Transverse colon (tissue), 4 donors: ENCODE measurements around the gene TRIM13. TPM values are rescaled to one million over a fixed set of nuclear protein-coding genes. Genes with fewer than 3 reads are reported as not detected.
"Not testable (repeated sequence)": the region's sequence is repeated elsewhere in the genome, so short reads cannot be mapped to it uniquely, and the experiment has no call there.

Experiments
- DNase-seq: peaks from one replicate; pipeline ENCODE4 v3.0.0-alpha.2; 2019
- H3K27ac ChIP-seq, 4 donors: fragments of 200-600 bp; sonication (generic); 2 replicates each; pipeline ENCODE4 v1.5.1; 2016 to 2018; ENCODE audit warnings: inconsistent platforms in 4 of 4
- H3K27me3 ChIP-seq: fragments of 200-600 bp; sonication (generic); 2 replicates; pipeline ENCODE4 v1.5.1; 2017; ENCODE audit warnings: inconsistent platforms
- H3K36me3 ChIP-seq, 4 donors: fragments of 200-600 bp; sonication (generic); 2 replicates each; pipeline ENCODE4 v1.5.1; 2017 to 2019; ENCODE audit warnings: inconsistent platforms in 4 of 4
- H3K4me1 ChIP-seq, 4 donors: fragments of 200-600 bp; sonication (generic); 2 replicates each; pipeline ENCODE4 v1.5.1; 2017 to 2020; ENCODE audit warnings: inconsistent platforms in 4 of 4
- H3K4me3 ChIP-seq, 4 donors: fragments of 200-600 bp; sonication (generic); 1 replicate in 1 of 4; 2 replicates in 3 of 4; pipeline versions ENCODE4 v1.5.1 to v1.6.1; 2017 to 2019; ENCODE audit warnings: inconsistent platforms in 4 of 4
- H3K9me3 ChIP-seq, 2 donors: fragments of 200-600 bp; sonication (generic); 2 replicates each; pipeline ENCODE4 v1.5.1; 2017 to 2019; ENCODE audit warnings: inconsistent platforms in 2 of 2
- EP300 ChIP-seq: sonication (generic); formaldehyde crosslinking; IDR thresholded peaks from one replicate; pipeline ENCODE4 v1.6.1; 2017; ENCODE audit warnings: antibody characterized with exemption, low read depth
- POLR2A ChIP-seq: fragments of 450-650 bp; IDR thresholded peaks from one replicate; pipeline ENCODE4 v1.6.1; 2016; ENCODE audit warnings: antibody characterized with exemption, mild to moderate bottlenecking, moderate library complexity
- POLR2AphosphoS5 ChIP-seq, 3 donors: sonication (generic); formaldehyde crosslinking; IDR thresholded peaks; one replicate each; pipeline ENCODE4 v1.6.1; 2016; ENCODE audit warnings: antibody characterized with exemption in 3 of 3
- WGBS, 2 donors: methylation state at CpG; one replicate each; pipeline ENCODE4 v1.1.5; 2018; ENCODE audit warnings: low coverage in 1 of 2; 5-methylcytosine and 5-hydroxymethylcytosine counted together
- in situ Hi-C, 4 donors: fragments of 200-750 bp; cut with MboI; loops; one replicate each; pipeline versions ENCODE4 v1.15.0 to v1.15.1; 2017; ENCODE audit warnings: low sequenced_read_pairs in 3 of 4, low pct_ligation_motif_present in 1 of 4, low pct_unique_long_range_greater_than_20kb in 1 of 4
- intact Hi-C: fragments of 100-400 bp; cut with DNase I; formaldehyde crosslinking; loops from one replicate; pipeline ENCODE4 v1.15.1; 2023; ENCODE audit warnings: low total_unique reads
- total RNA-seq, 4 donors: library from RNA; depleted of rRNA; stranded (reverse); fragments of >200 nt; gene quantifications; one replicate each; pipeline ENCODE4 v1.1.0, GENCODE V29; 2016
- TF ChIP-seq, protein P1 (sequence below), 5 experiments: fragments of 200-600 bp in 3 of 5; fragments of 450-650 bp in 2 of 5; sonication (generic) in 3 of 5; IDR thresholded peaks; 1 replicate in 2 of 5; 2 replicates in 3 of 5; pipeline ENCODE4 v1.5.1; 2016 to 2017; ENCODE audit warnings: antibody characterized with exemption in 5 of 5, inconsistent platforms in 3 of 5, mild to moderate bottlenecking in 2 of 5, moderate library complexity in 1 of 5

The TRIM13 gene
- total RNA-seq, 4 donors from 2014 or later, result 5.6 to 30.6 (median 15.0) TPM

DNA sequence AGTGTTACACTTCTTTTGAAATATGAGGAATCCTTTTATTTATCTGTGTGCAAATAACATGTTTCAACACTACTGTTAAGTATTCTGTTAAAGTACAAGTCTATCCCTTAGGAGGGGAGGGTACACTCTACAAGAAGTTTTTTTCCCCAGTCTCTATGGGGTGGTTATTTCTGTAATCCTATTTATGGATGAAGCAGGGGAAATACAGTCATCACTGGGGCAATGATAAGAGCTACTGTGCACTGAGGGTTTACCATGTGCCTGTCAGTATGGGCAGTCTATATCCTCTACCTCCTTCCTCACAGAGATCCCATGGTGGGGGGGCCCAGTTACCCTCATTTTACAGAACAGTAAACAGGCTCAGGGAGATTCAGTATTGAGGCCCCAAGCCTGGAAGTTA, 16.6 kb upstream of the TRIM13 start:
- DNase-seq, result no peak
- TF ChIP-seq POLR2AphosphoS5 (IDR thresholded peaks at IDR 0.05), result no peak
- intact Hi-C loops, result no loop called here
- Histone ChIP-seq H3K27ac (no peak overlapping the region), H3K9me3 (no peaks in the 10 kb centered on the region), H3K4me3 (no peak overlapping the region), H3K4me1 (no peaks in the 10 kb centered on the region), H3K36me3 (no peaks in the 10 kb centered on the region), H3K27me3 (no peaks in the 10 kb centered on the region)
- in situ Hi-C loops, result loop anchor here (5.0 to 25.0 kb wide), 5 partner anchors 557 to 1082 kb away; partner anchors contain the start of gene RNASEH2B (in 4 of the 4)

DNA sequence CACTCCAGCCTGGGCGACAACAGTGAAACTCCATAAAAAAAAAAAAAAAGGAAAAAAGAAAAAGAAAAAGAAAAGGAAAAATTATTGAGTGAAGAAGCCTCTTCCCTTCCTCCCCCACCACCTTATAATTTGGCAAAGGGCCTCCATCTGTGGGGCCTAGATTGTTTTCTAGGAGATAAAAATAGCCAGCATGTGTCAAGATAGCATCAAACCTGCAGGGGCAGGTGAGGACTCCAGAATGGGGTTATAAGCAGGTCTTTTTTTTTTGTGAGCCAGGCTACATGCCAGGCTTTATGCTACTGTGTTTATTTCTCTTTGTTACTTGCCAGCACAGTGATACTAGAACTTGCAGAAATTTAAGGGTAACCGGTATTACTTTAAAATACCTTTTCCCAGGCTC, 11.7 kb upstream of the TRIM13 start:
- WGBS, 2 donors, result 79 to 80% methylated on average over 2 of the region's 2 CpGs
- no peaks in the 10 kb centered on the region for H3K36me3 ChIP-seq
- no peak overlapping the region for H3K4me3 ChIP-seq
- no peaks in the 10 kb centered on the region for H3K4me1 ChIP-seq
- in situ Hi-C loops, result loop anchor here (25.0 kb wide), 4 partner anchors 552 to 1077 kb away; partner anchors contain the start of gene RNASEH2B (in 4 of the 4)
- TF ChIP-seq POLR2AphosphoS5 (IDR thresholded peaks at IDR 0.05), result no peak
- TF ChIP-seq EP300, result no peak
- no peak for TF ChIP-seq POLR2A
- H3K9me3 ChIP-seq, result no peaks in the 10 kb centered on the region
- DNase-seq, result no peak
- H3K27me3 ChIP-seq, result no peaks in the 10 kb centered on the region
- H3K27ac ChIP-seq, result no peak overlapping the region
- intact Hi-C loops, result no loop called here

DNA sequence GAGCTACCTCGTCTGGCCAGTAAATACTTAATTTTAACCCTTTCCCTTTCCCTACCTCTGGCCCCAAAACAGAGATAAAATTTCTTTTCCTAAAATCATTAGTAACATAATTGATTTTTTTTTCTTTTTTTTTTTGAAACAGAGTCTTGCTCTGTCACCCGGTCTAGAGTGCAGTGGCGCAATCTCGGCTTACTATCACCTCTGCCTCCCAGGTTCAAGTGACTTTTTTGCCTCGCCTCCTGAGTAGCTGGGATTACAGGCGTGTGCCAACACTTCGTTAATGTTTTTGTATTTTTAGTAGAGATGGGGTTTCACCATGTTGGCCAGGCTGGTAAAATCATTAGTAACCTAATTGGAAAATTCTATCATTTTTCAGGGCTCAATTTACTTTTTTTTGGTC, 10.4 kb upstream of the TRIM13 start:
- H3K27ac ChIP-seq, result no peak overlapping the region
- intact Hi-C loops (no loop called here), in situ Hi-C loops (loop anchor here (25.0 kb wide), 4 partner anchors 551 to 1076 kb away; partner anchors contain the start of gene RNASEH2B (in 4 of the 4))
- no peak for DNase-seq
- TF ChIP-seq, protein P1, sequence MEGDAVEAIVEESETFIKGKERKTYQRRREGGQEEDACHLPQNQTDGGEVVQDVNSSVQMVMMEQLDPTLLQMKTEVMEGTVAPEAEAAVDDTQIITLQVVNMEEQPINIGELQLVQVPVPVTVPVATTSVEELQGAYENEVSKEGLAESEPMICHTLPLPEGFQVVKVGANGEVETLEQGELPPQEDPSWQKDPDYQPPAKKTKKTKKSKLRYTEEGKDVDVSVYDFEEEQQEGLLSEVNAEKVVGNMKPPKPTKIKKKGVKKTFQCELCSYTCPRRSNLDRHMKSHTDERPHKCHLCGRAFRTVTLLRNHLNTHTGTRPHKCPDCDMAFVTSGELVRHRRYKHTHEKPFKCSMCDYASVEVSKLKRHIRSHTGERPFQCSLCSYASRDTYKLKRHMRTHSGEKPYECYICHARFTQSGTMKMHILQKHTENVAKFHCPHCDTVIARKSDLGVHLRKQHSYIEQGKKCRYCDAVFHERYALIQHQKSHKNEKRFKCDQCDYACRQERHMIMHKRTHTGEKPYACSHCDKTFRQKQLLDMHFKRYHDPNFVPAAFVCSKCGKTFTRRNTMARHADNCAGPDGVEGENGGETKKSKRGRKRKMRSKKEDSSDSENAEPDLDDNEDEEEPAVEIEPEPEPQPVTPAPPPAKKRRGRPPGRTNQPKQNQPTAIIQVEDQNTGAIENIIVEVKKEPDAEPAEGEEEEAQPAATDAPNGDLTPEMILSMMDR (IDR thresholded peaks at IDR 0.05), result no peak
- TF ChIP-seq POLR2AphosphoS5 (IDR thresholded peaks at IDR 0.05) (no peak), EP300 (no peak), POLR2A (no peak)
- no peak overlapping the region for H3K4me3 ChIP-seq
- no peaks in the 10 kb centered on the region for H3K4me1 ChIP-seq
- H3K27me3 ChIP-seq, result no peaks in the 10 kb centered on the region
- WGBS, 2 donors, result 80 to 91% methylated on average over 7 of the region's 7 CpGs
- H3K36me3 ChIP-seq, result no peaks in the 10 kb centered on the region
- H3K9me3 ChIP-seq, result no peaks in the 10 kb centered on the region

DNA sequence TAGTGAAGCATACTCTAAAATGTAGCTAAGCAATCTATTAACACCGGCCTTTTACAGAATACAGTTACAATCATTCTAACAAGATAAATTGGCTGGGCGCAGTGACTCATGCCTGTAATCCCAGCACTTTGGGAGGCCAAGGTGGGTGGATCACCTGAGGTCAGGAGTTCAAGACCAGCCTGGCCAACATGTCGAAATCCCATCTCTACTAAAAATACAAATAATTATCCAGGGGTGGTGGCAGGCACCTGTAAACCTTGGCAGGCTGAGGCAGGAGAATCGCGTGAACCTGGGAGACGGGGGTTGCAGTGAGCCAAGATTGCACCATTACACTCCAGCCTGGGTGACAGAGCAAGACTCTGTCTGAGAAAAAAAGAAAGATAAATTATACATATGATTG, 6.2 kb upstream of the TRIM13 start:
- H3K4me3 ChIP-seq, H3K27me3 ChIP-seq, DNase-seq, H3K9me3 ChIP-seq, intact Hi-C loops, H3K27ac ChIP-seq, H3K4me1 ChIP-seq, H3K36me3 ChIP-seq: not testable (repeated sequence)
- in situ Hi-C loops, result loop anchor here (10.0 to 25.0 kb wide), 6 partner anchors 94 to 1072 kb away; partner anchors contain the start of gene RNASEH2B (in 4 of the 4)
- WGBS, 2 donors, result 96 to 98% methylated on average over 4 to 6 of the region's 6 CpGs

DNA sequence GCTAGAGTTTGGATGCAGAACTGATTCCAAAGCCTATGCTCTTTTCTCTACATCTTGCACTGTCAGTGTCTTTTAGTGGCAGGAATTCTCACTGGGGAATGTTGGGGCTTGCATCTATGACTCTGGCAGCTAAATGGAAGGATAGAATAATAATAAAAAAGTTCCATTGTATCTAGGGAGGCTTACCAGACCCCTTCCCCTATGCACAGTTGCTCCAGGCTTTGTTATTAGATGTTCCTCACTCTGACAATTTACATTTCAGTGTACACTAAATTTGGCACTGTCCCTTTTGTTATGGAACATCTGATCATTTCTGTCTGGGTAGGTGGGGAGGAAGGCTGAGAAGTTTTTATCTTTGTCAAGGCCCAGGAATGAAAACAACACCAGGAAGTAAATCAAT, 3.7 kb upstream of the TRIM13 start:
- in situ Hi-C loops, result loop anchor here (10.0 to 25.0 kb wide), 6 partner anchors 92 to 1069 kb away; partner anchors contain the start of gene RNASEH2B (in 4 of the 4)
- Histone ChIP-seq H3K4me3 (no peak overlapping the region), H3K36me3 (no peaks in the 10 kb centered on the region), H3K27ac (no peak overlapping the region), H3K27me3 (no peaks in the 10 kb centered on the region), H3K4me1 (peaks cover 4 to 12% (median 10%) of the 10 kb centered on the region in 4 donors), H3K9me3 (no peaks in the 10 kb centered on the region)
- no peak for DNase-seq
- intact Hi-C loops, result no loop called here
- TF ChIP-seq, protein P1 (IDR thresholded peaks at IDR 0.05), result no peak
- TF ChIP-seq EP300 (no peak), POLR2AphosphoS5 (IDR thresholded peaks at IDR 0.05) (no peak), POLR2A (no peak)

DNA sequence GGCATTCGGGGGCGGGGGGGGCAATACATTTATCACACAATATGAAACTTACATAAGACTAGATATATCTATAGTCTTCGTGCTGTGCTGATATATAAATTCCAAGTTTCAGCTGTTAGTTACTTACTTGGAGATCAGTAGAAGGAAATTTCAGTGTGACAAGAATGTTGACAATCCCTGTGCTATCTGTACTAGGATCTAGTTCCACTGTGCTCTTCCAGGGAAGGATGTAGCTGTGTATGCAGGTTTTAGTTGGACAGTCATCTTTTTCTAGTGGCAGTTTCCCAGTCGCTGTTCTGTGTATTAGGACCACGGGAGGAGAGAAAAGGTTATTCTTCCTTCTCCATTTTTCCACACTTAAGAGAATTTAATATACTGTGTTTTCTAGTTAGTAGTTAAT, 3.2 kb upstream of the TRIM13 start:
- Histone ChIP-seq H3K27ac (no peak overlapping the region), H3K4me3 (no peak overlapping the region), H3K27me3 (no peaks in the 10 kb centered on the region), H3K4me1 (peaks cover 10 to 17% (median 16%) of the 10 kb centered on the region in 4 donors), H3K9me3 (no peaks in the 10 kb centered on the region), H3K36me3 (no peaks in the 10 kb centered on the region)
- DNase-seq, result no peak
- TF ChIP-seq POLR2A, result no peak
- no peak for TF ChIP-seq POLR2AphosphoS5 (IDR thresholded peaks at IDR 0.05)
- TF ChIP-seq EP300, result no peak
- TF ChIP-seq, protein P1 (IDR thresholded peaks at IDR 0.05), result no peak
- 82 to 87% methylated on average over 5 of the region's 5 CpGs for WGBS, 2 donors
- in situ Hi-C loops, result loop anchor here (10.0 to 25.0 kb wide), 6 partner anchors 91 to 1069 kb away; partner anchors contain the start of gene RNASEH2B (in 4 of the 4)
- intact Hi-C loops, result no loop called here
